ENCODE data around the gene PPP1R1C. TPM values are rescaled to one million over a fixed set of nuclear protein-coding genes. Genes with fewer than 3 reads are reported as not detected.
"Not testable (repeated sequence)": the region's sequence is repeated elsewhere in the genome, so short reads cannot be mapped to it uniquely, and the experiment has no call there.

PPP1R1C gene
- total RNA-seq, 1 donor from 2014 or later: 13.8 TPM

DNA sequence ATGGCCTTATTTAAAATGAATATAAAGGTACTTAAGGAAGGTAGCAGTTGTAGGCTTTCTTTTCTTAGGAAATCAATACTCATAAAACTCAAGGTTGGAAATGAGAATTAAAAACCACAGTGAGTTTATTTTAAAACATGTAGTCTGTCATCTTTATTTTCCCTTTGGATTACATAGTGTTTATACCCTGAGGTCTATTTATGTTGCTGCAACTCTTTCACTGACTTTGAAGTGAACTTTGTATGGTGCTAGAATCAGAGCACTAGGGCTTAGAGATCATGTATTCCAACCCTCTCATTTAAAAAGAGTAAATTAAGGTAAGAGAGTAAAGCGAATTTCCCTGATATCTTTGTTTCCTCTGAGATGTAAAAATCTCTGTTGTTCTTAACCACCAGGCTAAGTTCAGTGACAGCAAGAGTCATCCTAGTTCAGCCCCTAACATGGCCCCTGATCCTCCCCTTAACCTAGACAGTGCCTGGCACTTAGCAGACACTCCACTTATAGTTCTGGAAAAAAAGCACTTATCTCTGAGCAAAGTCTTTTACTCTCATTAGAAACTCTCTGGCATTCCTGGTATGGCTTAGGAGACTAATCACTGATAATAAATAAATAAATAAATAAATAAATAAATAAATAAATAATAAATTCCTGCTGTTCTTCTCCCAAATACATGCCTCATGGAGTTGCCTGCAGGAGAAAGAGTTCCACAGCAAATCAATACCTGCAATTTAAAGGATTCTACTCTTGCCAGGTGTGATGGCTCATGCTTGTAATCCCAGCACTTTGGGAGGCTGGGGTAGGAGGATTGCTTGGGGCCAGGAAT lies 33.0 kb upstream of the PPP1R1C start:
- Mint-ChIP-seq H3K9me3 (ENCODE audit: unreplicated experiment) (no peaks in the 10 kb centered on the region), H3K4me3 (ENCODE audit: unreplicated experiment) (no peak overlapping the region), H3K27me3 (ENCODE audit: unreplicated experiment) (no peaks in the 10 kb centered on the region), H3K36me3 (ENCODE audit: unreplicated experiment) (no peaks in the 10 kb centered on the region), H3K4me1 (ENCODE audit: low read depth, unreplicated experiment) (no peaks in the 10 kb centered on the region), H3K27ac (ENCODE audit: unreplicated experiment) (no peak overlapping the region)
- TF ChIP-seq, protein P1, sequence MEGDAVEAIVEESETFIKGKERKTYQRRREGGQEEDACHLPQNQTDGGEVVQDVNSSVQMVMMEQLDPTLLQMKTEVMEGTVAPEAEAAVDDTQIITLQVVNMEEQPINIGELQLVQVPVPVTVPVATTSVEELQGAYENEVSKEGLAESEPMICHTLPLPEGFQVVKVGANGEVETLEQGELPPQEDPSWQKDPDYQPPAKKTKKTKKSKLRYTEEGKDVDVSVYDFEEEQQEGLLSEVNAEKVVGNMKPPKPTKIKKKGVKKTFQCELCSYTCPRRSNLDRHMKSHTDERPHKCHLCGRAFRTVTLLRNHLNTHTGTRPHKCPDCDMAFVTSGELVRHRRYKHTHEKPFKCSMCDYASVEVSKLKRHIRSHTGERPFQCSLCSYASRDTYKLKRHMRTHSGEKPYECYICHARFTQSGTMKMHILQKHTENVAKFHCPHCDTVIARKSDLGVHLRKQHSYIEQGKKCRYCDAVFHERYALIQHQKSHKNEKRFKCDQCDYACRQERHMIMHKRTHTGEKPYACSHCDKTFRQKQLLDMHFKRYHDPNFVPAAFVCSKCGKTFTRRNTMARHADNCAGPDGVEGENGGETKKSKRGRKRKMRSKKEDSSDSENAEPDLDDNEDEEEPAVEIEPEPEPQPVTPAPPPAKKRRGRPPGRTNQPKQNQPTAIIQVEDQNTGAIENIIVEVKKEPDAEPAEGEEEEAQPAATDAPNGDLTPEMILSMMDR (IDR thresholded peaks at IDR 0.05; ENCODE audit: partially characterized antibody, unreplicated experiment): no peak
- no peak for DNase-seq

DNA sequence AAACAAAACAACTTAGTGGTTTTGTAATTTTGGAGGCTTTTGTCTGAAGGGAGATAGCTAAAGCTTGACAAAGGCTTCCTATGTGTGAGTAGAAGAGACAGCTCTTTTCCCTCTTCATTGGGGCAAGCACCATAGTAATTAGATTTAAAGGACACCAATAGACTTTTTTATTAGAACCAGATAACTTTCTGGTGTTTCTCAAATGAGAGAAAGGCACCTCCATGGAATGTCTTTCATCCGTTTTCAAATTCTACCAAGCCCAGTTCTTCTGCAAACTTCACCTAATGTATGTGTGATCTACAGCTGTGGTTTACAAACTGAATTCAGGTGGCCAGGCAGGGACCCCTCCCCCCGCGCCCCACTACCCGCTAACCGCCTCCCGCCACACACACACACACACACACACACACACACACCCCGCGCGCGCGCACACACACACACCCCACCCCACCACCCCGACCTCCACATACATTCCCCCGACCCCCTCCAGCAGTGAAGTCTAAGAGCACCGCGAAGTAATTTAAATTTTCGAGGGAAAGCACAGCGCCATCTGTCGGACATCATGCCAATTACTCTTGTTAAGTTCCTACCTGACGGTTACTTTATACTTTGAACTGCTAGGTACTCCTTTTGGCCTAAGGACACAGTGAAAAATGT lies 31.6 kb upstream of the PPP1R1C start:
- Mint-ChIP-seq H3K4me3 (ENCODE audit: unreplicated experiment) (peak overlapping the region; percentile 84), H3K27me3 (ENCODE audit: unreplicated experiment) (no peaks in the 10 kb centered on the region), H3K27ac (ENCODE audit: unreplicated experiment) (no peak overlapping the region), H3K4me1 (ENCODE audit: low read depth, unreplicated experiment) (peaks cover 3% of the 10 kb centered on the region), H3K36me3 (ENCODE audit: unreplicated experiment) (no peaks in the 10 kb centered on the region), H3K9me3 (ENCODE audit: unreplicated experiment) (no peaks in the 10 kb centered on the region)
- TF ChIP-seq, protein P1 (IDR thresholded peaks at IDR 0.05; ENCODE audit: partially characterized antibody, unreplicated experiment): peak; percentile 75
- DNase-seq: peak; percentile 62

DNA sequence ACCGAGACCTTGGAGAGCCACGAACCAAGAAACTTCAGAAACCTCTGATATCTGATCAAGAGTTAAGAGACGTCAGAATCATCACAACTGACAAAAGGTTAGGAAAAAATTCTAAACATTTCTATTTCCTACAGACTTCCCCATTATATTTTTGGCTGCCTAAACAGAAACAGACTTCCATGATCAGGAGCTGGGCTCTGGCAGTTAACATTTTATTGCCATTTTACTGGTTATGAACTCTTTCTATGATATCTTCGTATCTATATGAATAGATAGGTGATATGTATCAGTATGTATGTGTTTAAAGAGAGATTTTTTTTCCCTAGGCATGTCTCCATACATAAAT lies 31.1 kb upstream of the PPP1R1C start:
- H3K27ac Mint-ChIP-seq (ENCODE audit: unreplicated experiment): no peak overlapping the region
- no peaks in the 10 kb centered on the region for H3K27me3 Mint-ChIP-seq (ENCODE audit: unreplicated experiment)
- peak overlapping the region; percentile 84 for H3K4me3 Mint-ChIP-seq (ENCODE audit: unreplicated experiment)
- H3K4me1 Mint-ChIP-seq (ENCODE audit: low read depth, unreplicated experiment): peaks cover 3% of the 10 kb centered on the region
- no peaks in the 10 kb centered on the region for H3K36me3 Mint-ChIP-seq (ENCODE audit: unreplicated experiment)
- DNase-seq: no peak
- TF ChIP-seq, protein P1 (IDR thresholded peaks at IDR 0.05; ENCODE audit: partially characterized antibody, unreplicated experiment): no peak
- H3K9me3 Mint-ChIP-seq (ENCODE audit: unreplicated experiment): no peaks in the 10 kb centered on the region

DNA sequence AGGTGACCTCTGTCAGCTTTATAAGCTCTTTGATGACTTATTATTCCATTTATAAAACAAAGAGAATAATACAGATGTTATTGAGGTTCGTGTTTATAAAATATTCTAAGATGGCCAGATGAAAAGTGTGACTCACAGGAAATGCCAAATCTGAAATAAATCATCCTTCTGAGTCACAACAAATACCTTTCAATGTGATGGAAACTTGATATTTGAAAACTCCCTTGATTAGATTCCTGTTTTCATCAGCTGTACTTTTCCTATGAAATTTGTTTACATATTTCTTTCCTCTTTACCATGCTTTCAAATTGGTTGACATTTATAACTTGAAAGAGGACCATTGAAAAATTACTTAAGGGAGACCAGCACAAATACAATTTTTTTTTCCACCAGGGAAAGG lies 30.6 kb upstream of the PPP1R1C start:
- no peak overlapping the region for H3K27ac Mint-ChIP-seq (ENCODE audit: unreplicated experiment)
- TF ChIP-seq, protein P1 (IDR thresholded peaks at IDR 0.05; ENCODE audit: partially characterized antibody, unreplicated experiment): no peak

DNA sequence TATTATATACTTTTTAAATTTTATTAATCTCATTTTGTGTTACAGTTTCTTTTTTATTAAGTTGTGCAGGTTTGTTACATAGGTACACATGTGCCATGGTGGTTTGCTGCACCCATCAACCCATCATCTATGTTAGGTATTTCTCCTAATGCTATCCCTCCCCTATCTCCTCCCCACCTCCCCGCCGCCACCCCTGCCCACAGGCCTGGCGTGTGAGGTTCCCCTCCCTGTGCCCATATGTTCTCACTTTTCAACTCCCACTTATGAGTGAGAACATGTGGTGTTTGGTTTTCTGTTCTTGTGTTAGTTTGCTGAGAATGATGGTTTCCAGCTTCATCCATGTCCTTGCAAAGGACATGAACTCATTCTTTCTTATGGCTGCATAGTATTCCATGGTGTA lies 29.8 kb upstream of the PPP1R1C start:
- H3K9me3 Mint-ChIP-seq (ENCODE audit: unreplicated experiment); H3K4me1 Mint-ChIP-seq (ENCODE audit: low read depth, unreplicated experiment); H3K27ac Mint-ChIP-seq (ENCODE audit: unreplicated experiment); DNase-seq; H3K36me3 Mint-ChIP-seq (ENCODE audit: unreplicated experiment); H3K27me3 Mint-ChIP-seq (ENCODE audit: unreplicated experiment); H3K4me3 Mint-ChIP-seq (ENCODE audit: unreplicated experiment): not testable (repeated sequence)

More for the DNA sequence above, 30.6 kb upstream of the PPP1R1C start:
- H3K36me3 Mint-ChIP-seq (ENCODE audit: unreplicated experiment): no peaks in the 10 kb centered on the region
- no peaks in the 10 kb centered on the region for H3K27me3 Mint-ChIP-seq (ENCODE audit: unreplicated experiment)
- H3K9me3 Mint-ChIP-seq (ENCODE audit: unreplicated experiment): no peaks in the 10 kb centered on the region
- DNase-seq: no peak
- peaks cover 3% of the 10 kb centered on the region for H3K4me1 Mint-ChIP-seq (ENCODE audit: low read depth, unreplicated experiment)
- no peak overlapping the region for H3K4me3 Mint-ChIP-seq (ENCODE audit: unreplicated experiment)
